ENCODE measurements around the gene SND1. TPM values are rescaled to one million over a fixed set of nuclear protein-coding genes. Genes with fewer than 3 reads are reported as not detected.

Gene SND1
- total RNA-seq, 1 donor, result 202 TPM

DNA sequence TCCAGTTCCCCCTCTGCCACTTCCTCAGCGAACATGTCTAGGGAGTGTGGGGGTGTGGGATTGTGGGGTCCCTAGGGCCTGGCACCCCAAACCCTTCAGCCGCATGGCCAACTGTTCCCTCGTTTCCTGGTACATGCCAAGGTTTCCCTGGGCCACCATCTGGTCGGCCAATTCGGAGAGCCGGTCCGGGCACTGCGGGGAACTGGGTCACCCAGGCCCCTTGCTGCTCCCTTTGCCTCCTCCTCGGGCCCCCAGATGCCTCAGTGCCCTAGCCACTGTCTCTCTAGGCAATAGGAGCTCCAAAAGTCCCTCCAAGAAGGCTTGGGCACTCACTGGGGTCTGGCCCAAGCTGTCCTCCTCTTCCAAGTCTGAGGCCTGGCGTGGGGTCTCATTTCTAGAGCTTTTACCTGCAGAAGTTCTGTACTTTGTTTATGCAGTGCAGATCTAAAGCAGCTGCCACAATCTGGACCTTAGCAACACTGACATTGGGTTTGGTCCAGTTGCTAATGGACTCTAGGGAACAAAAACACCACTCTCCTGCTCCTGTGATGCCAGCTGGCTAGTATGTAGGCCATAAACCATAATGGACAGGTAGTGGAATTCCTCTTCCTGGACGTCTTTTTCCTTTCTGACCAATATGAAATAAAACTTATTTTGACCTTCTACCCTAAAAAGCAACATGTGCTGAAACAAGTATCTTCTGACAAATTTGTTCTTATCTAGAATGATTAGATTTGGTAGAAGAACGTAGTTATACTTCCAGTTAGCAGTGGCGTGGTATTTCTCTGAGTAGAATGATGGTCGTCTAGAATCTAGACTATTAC is 206.3 kb downstream of the SND1 start:
- TF ChIP-seq, protein P1, sequence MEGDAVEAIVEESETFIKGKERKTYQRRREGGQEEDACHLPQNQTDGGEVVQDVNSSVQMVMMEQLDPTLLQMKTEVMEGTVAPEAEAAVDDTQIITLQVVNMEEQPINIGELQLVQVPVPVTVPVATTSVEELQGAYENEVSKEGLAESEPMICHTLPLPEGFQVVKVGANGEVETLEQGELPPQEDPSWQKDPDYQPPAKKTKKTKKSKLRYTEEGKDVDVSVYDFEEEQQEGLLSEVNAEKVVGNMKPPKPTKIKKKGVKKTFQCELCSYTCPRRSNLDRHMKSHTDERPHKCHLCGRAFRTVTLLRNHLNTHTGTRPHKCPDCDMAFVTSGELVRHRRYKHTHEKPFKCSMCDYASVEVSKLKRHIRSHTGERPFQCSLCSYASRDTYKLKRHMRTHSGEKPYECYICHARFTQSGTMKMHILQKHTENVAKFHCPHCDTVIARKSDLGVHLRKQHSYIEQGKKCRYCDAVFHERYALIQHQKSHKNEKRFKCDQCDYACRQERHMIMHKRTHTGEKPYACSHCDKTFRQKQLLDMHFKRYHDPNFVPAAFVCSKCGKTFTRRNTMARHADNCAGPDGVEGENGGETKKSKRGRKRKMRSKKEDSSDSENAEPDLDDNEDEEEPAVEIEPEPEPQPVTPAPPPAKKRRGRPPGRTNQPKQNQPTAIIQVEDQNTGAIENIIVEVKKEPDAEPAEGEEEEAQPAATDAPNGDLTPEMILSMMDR (IDR thresholded peaks at IDR 0.05; ENCODE audit: insufficient read depth, low read length), result no peak
- H3K4me3 ChIP-seq (ENCODE audit: low read depth, low read length), result no peak overlapping the region
- no peak for DNase-seq (ENCODE audit: low read depth)

DNA sequence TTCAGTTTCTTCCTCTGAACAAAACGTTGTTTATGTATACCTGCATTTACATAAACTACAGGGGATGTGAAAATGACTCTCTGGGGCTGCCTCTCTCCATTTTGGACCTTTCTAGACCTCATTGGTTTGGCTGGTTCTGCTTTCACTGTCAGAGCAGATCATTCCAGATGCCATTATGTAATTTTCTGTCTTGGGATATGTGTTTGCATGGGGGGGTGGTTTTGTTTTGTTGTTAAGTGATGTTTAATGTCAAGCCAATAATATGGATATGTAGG is 206.9 kb downstream of the SND1 start:
- H3K4me3 ChIP-seq (ENCODE audit: low read depth, low read length), result no peak overlapping the region
- TF ChIP-seq, protein P1 (IDR thresholded peaks at IDR 0.05; ENCODE audit: insufficient read depth, low read length), result no peak
- DNase-seq (ENCODE audit: low read depth), result no peak

DNA sequence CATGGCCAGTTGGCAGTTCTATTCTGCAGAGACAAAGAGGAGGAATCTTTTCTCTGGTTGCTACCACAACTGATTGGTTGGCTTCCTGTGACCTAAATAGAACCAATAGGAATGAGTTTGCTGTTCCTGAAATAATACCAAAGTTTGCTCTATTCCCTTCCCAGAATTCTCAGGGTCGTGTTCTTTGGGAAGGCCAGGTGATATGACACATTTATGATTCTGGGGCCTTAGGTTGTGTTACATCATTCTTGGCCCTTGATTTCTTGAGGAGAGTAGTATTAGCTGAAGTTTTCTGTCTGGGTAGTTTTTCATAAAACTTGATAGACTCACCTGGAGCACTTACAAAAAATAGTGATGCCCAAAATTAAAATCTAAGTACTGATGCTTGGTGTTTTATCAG is 207.3 kb downstream of the SND1 start:
- DNase-seq (ENCODE audit: low read depth), result no peak
- TF ChIP-seq, protein P1 (IDR thresholded peaks at IDR 0.05; ENCODE audit: insufficient read depth, low read length), result no peak
- no peak overlapping the region for H3K4me3 ChIP-seq (ENCODE audit: low read depth, low read length)

DNA sequence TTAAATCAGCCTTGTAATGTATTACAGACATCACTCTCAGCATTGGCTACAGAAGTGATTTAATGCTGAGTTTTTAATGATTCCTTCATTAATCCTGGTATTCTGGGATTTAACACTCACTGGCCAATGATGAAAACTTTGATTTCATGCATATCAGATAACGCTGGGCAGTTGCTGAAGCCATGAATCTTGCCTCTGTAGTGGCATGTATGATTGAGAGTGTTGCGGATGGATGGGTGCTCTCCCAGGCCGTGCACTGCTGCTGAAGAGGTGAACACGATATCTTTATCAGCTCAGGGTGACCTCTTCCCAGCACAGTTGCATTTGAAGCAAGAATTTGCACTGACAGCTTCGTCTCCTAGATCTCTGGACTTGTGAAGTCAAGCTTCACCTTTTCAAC is 210.5 kb downstream of the SND1 start:
- TF ChIP-seq, protein P1 (IDR thresholded peaks at IDR 0.05; ENCODE audit: insufficient read depth, low read length), result no peak
- no peak overlapping the region for H3K4me3 ChIP-seq (ENCODE audit: low read depth, low read length)
- no peak for DNase-seq (ENCODE audit: low read depth)

DNA sequence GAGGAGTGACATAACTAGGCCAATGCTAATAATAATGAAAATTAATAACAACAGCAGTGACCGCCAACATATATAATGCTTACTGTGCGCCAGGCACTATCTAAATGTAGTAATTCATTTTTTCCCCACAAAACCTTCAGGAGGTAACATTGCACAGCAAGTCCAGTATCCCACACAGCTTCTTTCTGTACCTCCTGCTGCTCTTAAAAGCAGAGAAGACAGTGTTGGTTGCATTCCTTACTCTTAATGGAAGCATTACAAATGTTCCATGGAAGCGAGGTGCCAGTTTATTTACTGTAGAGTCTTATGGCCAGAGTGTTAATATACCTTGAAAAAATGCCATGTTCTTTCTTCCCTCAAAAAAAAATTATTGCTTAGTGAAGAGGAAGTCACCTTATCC is 211.1 kb downstream of the SND1 start:
- DNase-seq (ENCODE audit: low read depth), result no peak
- TF ChIP-seq, protein P1 (IDR thresholded peaks at IDR 0.05; ENCODE audit: insufficient read depth, low read length), result no peak
- H3K4me3 ChIP-seq (ENCODE audit: low read depth, low read length), result no peak overlapping the region

DNA sequence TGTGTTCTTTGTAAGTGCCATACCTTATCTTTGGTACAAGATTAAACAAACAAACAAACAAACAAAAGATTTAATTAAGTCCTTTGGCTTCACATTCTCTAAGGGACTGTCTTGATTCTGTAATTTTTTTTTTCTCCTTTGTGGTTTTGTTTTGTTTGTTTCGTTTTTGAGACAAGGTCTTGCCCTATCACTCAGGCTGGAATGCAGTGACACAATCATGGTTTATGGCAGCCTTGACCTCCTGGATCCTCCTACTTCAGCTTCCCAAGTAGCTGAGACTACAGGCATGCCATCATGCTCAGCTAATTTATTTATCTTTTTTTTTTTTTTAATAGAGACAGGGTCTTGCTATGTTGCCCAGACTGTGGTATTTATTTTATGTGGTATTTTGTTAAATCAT is 213.5 kb downstream of the SND1 start:
- DNase-seq (ENCODE audit: low read depth), result peak; percentile 50
- H3K4me3 ChIP-seq (ENCODE audit: low read depth, low read length), result no peak overlapping the region
- TF ChIP-seq, protein P1 (IDR thresholded peaks at IDR 0.05; ENCODE audit: insufficient read depth, low read length), result no peak
